K562 (cell line): ENCODE data around the gene B4GALT7. TPM values are rescaled to one million over a fixed set of nuclear protein-coding genes. Genes with fewer than 3 reads are reported as not detected.

ENCODE experiments used
- CBFA2T2 ChIP-seq: fragments of 450-650 bp; conservative IDR thresholded peaks from 2 replicates; pipeline ENCODE4 v1.6.1; 2017; ENCODE audit warnings: mild to moderate bottlenecking
- CREB3 ChIP-seq: fragments of 450-650 bp; conservative IDR thresholded peaks from 2 replicates; pipeline ENCODE4 v1.6.1; 2016; ENCODE audit warnings: missing genetic modification characterization, low read depth, mild to moderate bottlenecking, missing compliant biosample characterization, moderate library complexity
- DLX4 ChIP-seq: fragments of 250-450 bp; sonication (Bioruptor Pico); IDR thresholded peaks from 2 replicates; pipeline ENCODE4 v1.6.1; 2021; ENCODE audit warnings: mild to moderate bottlenecking
- HNRNPH1 ChIP-seq: fragments of 200-400 bp; formaldehyde crosslinking; optimal IDR thresholded peaks from 2 replicates; pipeline ENCODE3; 2017; ENCODE audit warnings: low read depth, mild to moderate bottlenecking, low read length, moderate library complexity
- HNRNPK ChIP-seq: fragments of 200-400 bp; formaldehyde crosslinking; IDR thresholded peaks from one replicate; pipeline ENCODE4 v1.6.1; 2018; ENCODE audit warnings: mild to moderate bottlenecking, low read depth, low read length; ENCODE audit not compliant: poor library complexity, severe bottlenecking
- JUNB ChIP-seq: fragments of 450-650 bp; formaldehyde crosslinking; conservative IDR thresholded peaks from 2 replicates; pipeline ENCODE4 v1.4.0; 2020; ENCODE audit warnings: mild to moderate bottlenecking
- MXI1 ChIP-seq: IDR thresholded peaks from 2 replicates; pipeline ENCODE4 v1.6.1; 2011; ENCODE audit warnings: low read depth, mild to moderate bottlenecking, improper control_type of control experiment, low read length
- NFIX ChIP-seq: fragments of 250-450 bp; sonication (Bioruptor Pico); IDR thresholded peaks from 2 replicates; pipeline ENCODE4 v1.4.0; 2020; ENCODE audit warnings: low read depth, mild to moderate bottlenecking, moderate library complexity
- PPARD ChIP-seq: fragments of 250-450 bp; sonication (Bioruptor Pico); IDR thresholded peaks from 2 replicates; pipeline ENCODE4 v1.8.0; 2022; ENCODE audit warnings: inconsistent platforms, mild to moderate bottlenecking, moderate library complexity
- PRPF4 ChIP-seq: fragments of 200-400 bp; formaldehyde crosslinking; IDR thresholded peaks from one replicate; pipeline ENCODE4 v1.6.1; 2017; ENCODE audit warnings: low read length, low read depth, mild to moderate bottlenecking; ENCODE audit not compliant: insufficient read depth, poor library complexity, severe bottlenecking
- RBFOX2 ChIP-seq: fragments of 200-400 bp; formaldehyde crosslinking; IDR thresholded peaks from 2 replicates; pipeline ENCODE4 v1.6.1; 2017; ENCODE audit warnings: low read depth, mild to moderate bottlenecking, low read length, moderate library complexity
- RBM34 ChIP-seq: fragments of 200-400 bp; formaldehyde crosslinking; IDR thresholded peaks from 2 replicates; pipeline ENCODE4 v1.6.1; 2018; ENCODE audit warnings: low read length, borderline replicate concordance; ENCODE audit not compliant: insufficient read depth
- RCOR1 ChIP-seq, 2 experiments: IDR thresholded peaks; 2 replicates each; pipeline ENCODE4 v1.6.1; 2012; ENCODE audit warnings: low read depth in 2 of 2, low read length in 2 of 2, borderline replicate concordance in 1 of 2, improper control_type of control experiment in 1 of 2
- SNIP1 ChIP-seq: fragments of 450-650 bp; IDR thresholded peaks from 2 replicates; pipeline ENCODE4 v1.7.1; 2017; ENCODE audit warnings: low read depth, mild to moderate bottlenecking
- SPI1 ChIP-seq: IDR thresholded peaks from 2 replicates; pipeline ENCODE4 v1.6.1; 2011; ENCODE audit warnings: low read depth, low read length, control low read depth, borderline replicate concordance
- TBL1XR1 ChIP-seq, 2 experiments: IDR thresholded peaks; 2 replicates each; pipeline ENCODE4 v1.6.1; 2012; ENCODE audit warnings: improper control_type of control experiment in 2 of 2, low read length in 2 of 2, mild to moderate bottlenecking in 1 of 2
- ZFP36 ChIP-seq: fragments of 150-350 bp; IDR thresholded peaks from 2 replicates; pipeline ENCODE4 v1.6.1; 2018; ENCODE audit warnings: low read length, low read depth; ENCODE audit not compliant: partially characterized antibody
- ZNF224 ChIP-seq: sonication (generic); formaldehyde crosslinking; IDR thresholded peaks from 2 replicates; pipeline ENCODE4 v1.8.0; 2022; ENCODE audit warnings: mild to moderate bottlenecking, missing genetic modification reagents
- ZNF75A ChIP-seq: fragments of 450-650 bp; formaldehyde crosslinking; IDR thresholded peaks from 2 replicates; pipeline ENCODE4 v1.4.0; 2020; ENCODE audit warnings: mild to moderate bottlenecking
- polyA plus RNA-seq, 8 experiments: library from polyadenylated mRNA; depleted of rRNA in 4 of 8; stranded (reverse) in 5 of 8; unstranded in 3 of 8; fragments of >200 nt; fragmentation: Nextera tagmentation in 2 of 8; fragmentation: Illumina TruSeq in 1 of 8; extraction: Ambion mirVana in 2 of 8; extraction: Trizol in 1 of 8; gene quantifications; 2 replicates each; pipeline versions ENCODE4 v1.2.1 to v1.2.3, GENCODE V29; 2011 to 2014; ENCODE audit warnings: inconsistent platforms in 1 of 8, missing spikeins in 1 of 8
- total RNA-seq, 7 experiments: library from RNA; depleted of rRNA in 6 of 7; stranded (reverse); fragments of >200 nt in 6 of 7; fragmentation: Illumina TruSeq in 2 of 7; extraction: Trizol in 2 of 7; gene quantifications; 2 replicates each; pipeline versions ENCODE4 v1.2.1 to v1.2.3, GENCODE V29; 2011 to 2021; ENCODE audit warnings: low replicate concordance in 1 of 7
- TF ChIP-seq, protein P1 (sequence below), 3 experiments: IDR thresholded peaks in 2 of 3; conservative IDR thresholded peaks in 1 of 3; 2 replicates each; pipeline ENCODE4 v1.5.1; 2011 to 2012; ENCODE audit warnings: low read length in 3 of 3, mild to moderate bottlenecking in 3 of 3, control low read depth in 2 of 3, improper control_type of control experiment in 1 of 3, inconsistent platforms in 1 of 3, low read depth in 1 of 3, mixed read lengths in 1 of 3, moderate library complexity in 1 of 3; ENCODE audit not compliant: insufficient read depth in 2 of 3
- TF ChIP-seq, protein P2 (sequence below): fragments of 450-650 bp; formaldehyde crosslinking; IDR thresholded peaks from 2 replicates; pipeline ENCODE4 v1.4.0; 2020; ENCODE audit warnings: mild to moderate bottlenecking, moderate library complexity
- TF ChIP-seq, protein P3 (sequence below): sonication (generic); formaldehyde crosslinking; IDR thresholded peaks from 2 replicates; pipeline ENCODE4 v1.8.0; 2022; ENCODE audit warnings: missing genetic modification reagents, mild to moderate bottlenecking, moderate library complexity, borderline replicate concordance

B4GALT7 gene
- total and polyA plus RNA-seq, 9 of the 15 experiments (the other 6 are each of a cell fraction or from before 2014, with no cell fraction given) = 0.34 to 17.7 (median 9.1) TPM

GRCh38 chr5:177607452-177608192 lies 7.7 kb downstream of the B4GALT7 start (continued):
- TF ChIP-seq SNIP1 (no peak), RCOR1 (IDR thresholded peaks at IDR 0.05; ENCODE audit: borderline replicate concordance in 1 of 2, low read depth in 2 of 2, low read length in 2 of 2) (0 out of 4 replicates have a peak, but pooled peaks of 1 of the 2 experiments have one; percentile 23), HNRNPK (no peak), HNRNPH1 (no peak), MXI1 (no peak), PPARD (no peak), RBM34 (no peak), NFIX (CRISPR knock-in tag) (no peak), DLX4 (CRISPR knock-in tag) (no peak), TBL1XR1 (IDR thresholded peaks at IDR 0.05; ENCODE audit: low read length in 2 of 2) (no peak), ZNF224 (CRISPR knock-in tag) (no peak), ZFP36 (no peak), RBFOX2 (peak; percentile 28; the same call in 1 of the 2 replicates), PRPF4 (no peak), CBFA2T2 (no peak), JUNB (no peak), CREB3 (tag) (no peak), ZNF75A (CRISPR knock-in tag) (no peak), SPI1 (no peak)
- TF ChIP-seq, protein P1, sequence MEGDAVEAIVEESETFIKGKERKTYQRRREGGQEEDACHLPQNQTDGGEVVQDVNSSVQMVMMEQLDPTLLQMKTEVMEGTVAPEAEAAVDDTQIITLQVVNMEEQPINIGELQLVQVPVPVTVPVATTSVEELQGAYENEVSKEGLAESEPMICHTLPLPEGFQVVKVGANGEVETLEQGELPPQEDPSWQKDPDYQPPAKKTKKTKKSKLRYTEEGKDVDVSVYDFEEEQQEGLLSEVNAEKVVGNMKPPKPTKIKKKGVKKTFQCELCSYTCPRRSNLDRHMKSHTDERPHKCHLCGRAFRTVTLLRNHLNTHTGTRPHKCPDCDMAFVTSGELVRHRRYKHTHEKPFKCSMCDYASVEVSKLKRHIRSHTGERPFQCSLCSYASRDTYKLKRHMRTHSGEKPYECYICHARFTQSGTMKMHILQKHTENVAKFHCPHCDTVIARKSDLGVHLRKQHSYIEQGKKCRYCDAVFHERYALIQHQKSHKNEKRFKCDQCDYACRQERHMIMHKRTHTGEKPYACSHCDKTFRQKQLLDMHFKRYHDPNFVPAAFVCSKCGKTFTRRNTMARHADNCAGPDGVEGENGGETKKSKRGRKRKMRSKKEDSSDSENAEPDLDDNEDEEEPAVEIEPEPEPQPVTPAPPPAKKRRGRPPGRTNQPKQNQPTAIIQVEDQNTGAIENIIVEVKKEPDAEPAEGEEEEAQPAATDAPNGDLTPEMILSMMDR (IDR thresholded peaks at IDR 0.05 in 2 of 3, conservative IDR thresholded peaks at IDR 0.05 in 1 of 3; ENCODE audit: insufficient read depth in 2 of 3, low read depth in 1 of 3, low read length in 3 of 3) = peak; percentile 83 to 91 (median 87)
- TF ChIP-seq, protein P2, sequence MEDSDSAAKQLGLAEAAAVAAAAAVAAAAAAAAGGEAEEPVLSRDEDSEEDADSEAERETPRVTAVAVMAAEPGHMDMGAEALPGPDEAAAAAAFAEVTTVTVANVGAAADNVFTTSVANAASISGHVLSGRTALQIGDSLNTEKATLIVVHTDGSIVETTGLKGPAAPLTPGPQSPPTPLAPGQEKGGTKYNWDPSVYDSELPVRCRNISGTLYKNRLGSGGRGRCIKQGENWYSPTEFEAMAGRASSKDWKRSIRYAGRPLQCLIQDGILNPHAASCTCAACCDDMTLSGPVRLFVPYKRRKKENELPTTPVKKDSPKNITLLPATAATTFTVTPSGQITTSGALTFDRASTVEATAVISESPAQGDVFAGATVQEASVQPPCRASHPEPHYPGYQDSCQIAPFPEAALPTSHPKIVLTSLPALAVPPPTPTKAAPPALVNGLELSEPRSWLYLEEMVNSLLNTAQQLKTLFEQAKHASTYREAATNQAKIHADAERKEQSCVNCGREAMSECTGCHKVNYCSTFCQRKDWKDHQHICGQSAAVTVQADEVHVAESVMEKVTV (CRISPR knock-in tag) = peak; percentile 45
- TF ChIP-seq, protein P3, sequence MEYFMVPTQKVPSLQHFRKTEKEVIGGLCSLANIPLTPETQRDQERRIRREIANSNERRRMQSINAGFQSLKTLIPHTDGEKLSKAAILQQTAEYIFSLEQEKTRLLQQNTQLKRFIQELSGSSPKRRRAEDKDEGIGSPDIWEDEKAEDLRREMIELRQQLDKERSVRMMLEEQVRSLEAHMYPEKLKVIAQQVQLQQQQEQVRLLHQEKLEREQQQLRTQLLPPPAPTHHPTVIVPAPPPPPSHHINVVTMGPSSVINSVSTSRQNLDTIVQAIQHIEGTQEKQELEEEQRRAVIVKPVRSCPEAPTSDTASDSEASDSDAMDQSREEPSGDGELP (CRISPR knock-in tag) = peak; percentile 55; the same call in 1 of the 2 replicates
